ENCODE results near the gene TMEM50B.
"Not testable (repeated sequence)": the region's sequence is repeated elsewhere in the genome, so short reads cannot be mapped to it uniquely, and the experiment has no call there.

TMEM50B gene

GRCh38 chr21:33446620-33447019, 33.2 kb downstream of the TMEM50B start:
- H3K9me3 ChIP-seq (ENCODE audit: control insufficient read depth, insufficient read depth, low read depth, low read length); H3K27me3 ChIP-seq (ENCODE audit: control insufficient read depth, insufficient read depth, low read length); H3K9ac ChIP-seq (ENCODE audit: low read length); H3K27ac ChIP-seq (ENCODE audit: low read depth, low read length); H3K4me1 ChIP-seq (ENCODE audit: control insufficient read depth, insufficient read depth, low read length); H3K4me3 ChIP-seq (ENCODE audit: low read depth, low read length); H3K36me3 ChIP-seq (ENCODE audit: control insufficient read depth, insufficient read depth, low read length): not testable (repeated sequence)

DNA sequence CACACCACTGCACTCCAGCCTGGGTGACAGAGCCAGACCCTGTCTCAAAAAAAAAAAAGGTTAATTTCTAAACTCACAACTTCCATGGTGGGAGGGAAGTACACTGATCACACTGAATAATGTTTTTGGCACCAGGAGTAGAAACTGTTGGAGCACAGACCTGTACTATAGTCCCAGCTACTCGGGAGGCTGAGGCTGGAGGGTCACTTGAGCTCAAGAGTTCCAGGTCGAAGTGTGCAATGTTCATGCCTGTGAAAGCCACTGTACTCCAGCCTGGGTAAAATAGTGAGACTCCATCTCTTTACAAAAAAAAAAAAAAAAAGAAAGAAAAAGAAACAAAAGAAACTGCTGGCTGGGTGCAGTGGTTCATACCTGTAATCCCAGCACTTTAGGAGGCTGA, 35.3 kb downstream of the TMEM50B start:
- Histone ChIP-seq H3K4me3 (ENCODE audit: low read depth, low read length) (no peak overlapping the region), H3K36me3 (ENCODE audit: control insufficient read depth, insufficient read depth, low read length) (peaks cover 6% of the 10 kb centered on the region; the same call in 1 of the 2 replicates), H3K27me3 (ENCODE audit: control insufficient read depth, insufficient read depth, low read length) (no peaks in the 10 kb centered on the region), H3K4me1 (ENCODE audit: control insufficient read depth, insufficient read depth, low read length) (no peaks in the 10 kb centered on the region), H3K27ac (ENCODE audit: low read depth, low read length) (no peak overlapping the region), H3K9me3 (ENCODE audit: control insufficient read depth, insufficient read depth, low read depth, low read length) (no peaks in the 10 kb centered on the region), H3K9ac (ENCODE audit: low read length) (no peak overlapping the region)

GRCh38 chr21:33443194-33443593, 36.6 kb downstream of the TMEM50B start:
- peaks cover 12% of the 10 kb centered on the region for H3K36me3 ChIP-seq (ENCODE audit: control insufficient read depth, insufficient read depth, low read length)
- no peaks in the 10 kb centered on the region for H3K4me1 ChIP-seq (ENCODE audit: control insufficient read depth, insufficient read depth, low read length)
- H3K9me3 ChIP-seq (ENCODE audit: control insufficient read depth, insufficient read depth, low read depth, low read length): no peaks in the 10 kb centered on the region
- no peak overlapping the region for H3K4me3 ChIP-seq (ENCODE audit: low read depth, low read length)
- H3K27ac ChIP-seq (ENCODE audit: low read depth, low read length): no peak overlapping the region
- H3K27me3 ChIP-seq (ENCODE audit: control insufficient read depth, insufficient read depth, low read length): no peaks in the 10 kb centered on the region
- no peak overlapping the region for H3K9ac ChIP-seq (ENCODE audit: low read length)

- Histone ChIP-seq H3K27ac (ENCODE audit: low read depth, low read length) (no peak overlapping the region), H3K4me1 (ENCODE audit: control insufficient read depth, insufficient read depth, low read length) (no peaks in the 10 kb centered on the region), H3K9ac (ENCODE audit: low read length) (no peak overlapping the region), H3K36me3 (ENCODE audit: control insufficient read depth, insufficient read depth, low read length) (peaks cover 25% of the 10 kb centered on the region), H3K9me3 (ENCODE audit: control insufficient read depth, insufficient read depth, low read depth, low read length) (no peaks in the 10 kb centered on the region), H3K4me3 (ENCODE audit: low read depth, low read length) (no peak overlapping the region), H3K27me3 (ENCODE audit: control insufficient read depth, insufficient read depth, low read length) (no peaks in the 10 kb centered on the region)
These were observed 38.0 kb downstream of the TMEM50B start for GRCh38 chr21:33441489-33442477.

DNA sequence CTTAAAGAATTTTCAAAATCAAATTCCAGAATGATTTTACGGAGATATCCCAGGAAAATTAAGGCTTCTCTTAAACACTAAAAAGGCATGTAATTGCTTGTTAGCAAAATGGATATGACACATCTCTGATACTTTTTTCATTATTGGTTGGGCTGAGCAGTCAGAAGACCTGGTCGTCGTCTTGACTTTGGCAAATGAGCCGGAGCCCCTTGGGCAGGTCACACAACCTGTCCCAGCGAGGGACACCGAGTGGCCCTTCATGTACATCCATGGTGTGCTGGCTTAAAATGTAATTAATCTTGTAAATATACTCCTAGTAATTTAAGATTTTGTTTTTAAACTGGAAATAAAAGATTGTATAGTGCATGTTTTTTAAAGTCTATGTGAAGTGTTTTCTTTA, 42.6 kb downstream of the TMEM50B start:
- H3K27me3 ChIP-seq (ENCODE audit: control insufficient read depth, insufficient read depth, low read length): no peaks in the 10 kb centered on the region
- no peak overlapping the region for H3K9ac ChIP-seq (ENCODE audit: low read length)
- H3K27ac ChIP-seq (ENCODE audit: low read depth, low read length): no peak overlapping the region
- H3K9me3 ChIP-seq (ENCODE audit: control insufficient read depth, insufficient read depth, low read depth, low read length): no peaks in the 10 kb centered on the region
- no peak overlapping the region for H3K4me3 ChIP-seq (ENCODE audit: low read depth, low read length)
- peaks cover 54% of the 10 kb centered on the region for H3K36me3 ChIP-seq (ENCODE audit: control insufficient read depth, insufficient read depth, low read length)
- no peaks in the 10 kb centered on the region for H3K4me1 ChIP-seq (ENCODE audit: control insufficient read depth, insufficient read depth, low read length)

DNA sequence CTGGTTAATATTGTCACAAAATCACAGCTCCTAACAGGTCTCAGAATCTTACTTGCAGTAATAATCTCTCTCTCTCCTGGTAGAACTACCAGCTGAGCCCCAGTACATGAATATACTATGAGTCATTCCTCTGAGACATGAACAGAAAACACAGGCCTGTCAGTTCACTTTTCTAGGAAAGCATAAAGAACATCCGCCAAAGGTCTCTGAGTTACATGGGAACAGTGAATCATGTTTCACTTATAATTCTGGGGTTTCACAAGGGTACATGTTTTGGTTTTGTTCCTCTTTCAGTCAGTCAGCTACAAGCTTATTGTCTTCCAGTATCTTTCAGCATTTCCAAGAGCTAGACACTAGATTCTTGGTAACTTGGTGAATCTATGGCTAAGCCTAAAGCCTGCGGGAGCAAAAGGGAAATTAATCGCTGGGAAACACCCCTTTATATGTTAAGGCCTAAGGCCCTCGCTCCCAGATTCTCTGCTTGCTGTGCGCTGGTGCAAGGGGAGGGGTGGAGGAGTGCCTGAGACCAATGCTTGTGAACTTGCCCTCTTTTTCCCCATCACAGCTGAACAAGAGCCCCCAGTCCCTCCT, 44.9 kb downstream of the TMEM50B start:
- no peaks in the 10 kb centered on the region for H3K9me3 ChIP-seq (ENCODE audit: control insufficient read depth, insufficient read depth, low read depth, low read length)
- H3K27ac ChIP-seq (ENCODE audit: low read depth, low read length): no peak overlapping the region
- H3K4me3 ChIP-seq (ENCODE audit: low read depth, low read length): no peak overlapping the region
- no peaks in the 10 kb centered on the region for H3K27me3 ChIP-seq (ENCODE audit: control insufficient read depth, insufficient read depth, low read length)
- no peak overlapping the region for H3K9ac ChIP-seq (ENCODE audit: low read length)
- H3K4me1 ChIP-seq (ENCODE audit: control insufficient read depth, insufficient read depth, low read length): no peaks in the 10 kb centered on the region
- peaks cover 72% of the 10 kb centered on the region for H3K36me3 ChIP-seq (ENCODE audit: control insufficient read depth, insufficient read depth, low read length)

GRCh38 chr21:33433425-33434114, 46.2 kb downstream of the TMEM50B start:
- H3K27me3 ChIP-seq (ENCODE audit: control insufficient read depth, insufficient read depth, low read length): no peaks in the 10 kb centered on the region
- no peaks in the 10 kb centered on the region for H3K4me1 ChIP-seq (ENCODE audit: control insufficient read depth, insufficient read depth, low read length)
- peaks cover 81% of the 10 kb centered on the region for H3K36me3 ChIP-seq (ENCODE audit: control insufficient read depth, insufficient read depth, low read length)
- H3K9me3 ChIP-seq (ENCODE audit: control insufficient read depth, insufficient read depth, low read depth, low read length): no peaks in the 10 kb centered on the region
- H3K4me3 ChIP-seq (ENCODE audit: low read depth, low read length): no peak overlapping the region
- no peak overlapping the region for H3K27ac ChIP-seq (ENCODE audit: low read depth, low read length)
- no peak overlapping the region for H3K9ac ChIP-seq (ENCODE audit: low read length)

DNA sequence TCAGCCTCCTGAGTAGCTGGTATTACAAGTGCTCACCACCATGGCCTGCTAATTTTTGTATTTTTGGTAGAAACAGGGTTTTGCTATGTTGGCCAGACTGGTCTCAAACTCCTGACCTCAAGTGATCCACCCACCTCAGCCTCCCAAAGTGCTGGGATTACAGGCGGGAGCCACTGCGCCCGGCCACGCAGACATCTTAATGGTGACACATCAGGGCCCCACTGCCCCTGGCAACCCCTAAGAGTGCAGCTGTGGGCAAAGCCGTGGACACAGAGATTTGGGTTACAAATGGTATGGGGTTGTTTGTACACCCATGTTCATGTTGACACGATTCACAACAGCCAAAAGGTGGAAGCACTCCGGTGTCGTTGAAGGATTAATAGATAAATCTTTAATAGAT, 46.8 kb downstream of the TMEM50B start:
- Histone ChIP-seq H3K9me3 (ENCODE audit: control insufficient read depth, insufficient read depth, low read depth, low read length) (no peaks in the 10 kb centered on the region), H3K36me3 (ENCODE audit: control insufficient read depth, insufficient read depth, low read length) (peaks cover 82% of the 10 kb centered on the region), H3K27me3 (ENCODE audit: control insufficient read depth, insufficient read depth, low read length) (no peaks in the 10 kb centered on the region), H3K27ac (ENCODE audit: low read depth, low read length) (no peak overlapping the region), H3K4me1 (ENCODE audit: control insufficient read depth, insufficient read depth, low read length) (no peaks in the 10 kb centered on the region), H3K9ac (ENCODE audit: low read length) (no peak overlapping the region), H3K4me3 (ENCODE audit: low read depth, low read length) (no peak overlapping the region)

DNA sequence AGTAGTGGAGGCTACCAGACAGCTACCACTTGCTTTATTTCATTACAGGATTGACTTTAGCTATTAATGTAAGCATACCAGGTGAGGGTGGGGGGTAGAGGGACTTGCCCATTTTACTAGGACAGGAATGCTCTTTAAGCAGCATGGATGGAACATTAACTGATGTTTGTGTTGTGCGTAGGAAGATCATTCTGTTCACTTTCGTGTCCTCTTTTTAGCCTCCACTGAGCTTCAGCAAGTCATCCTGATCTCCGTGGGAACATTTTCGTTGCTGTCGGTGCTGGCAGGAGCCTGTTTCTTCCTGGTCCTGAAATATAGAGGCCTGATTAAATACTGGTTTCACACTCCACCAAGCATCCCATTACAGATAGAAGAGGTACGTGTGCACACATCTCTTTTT, 47.3 kb downstream of the TMEM50B start:
- Histone ChIP-seq H3K4me3 (ENCODE audit: low read depth, low read length) (no peak overlapping the region), H3K27ac (ENCODE audit: low read depth, low read length) (no peak overlapping the region), H3K27me3 (ENCODE audit: control insufficient read depth, insufficient read depth, low read length) (no peaks in the 10 kb centered on the region), H3K9me3 (ENCODE audit: control insufficient read depth, insufficient read depth, low read depth, low read length) (no peaks in the 10 kb centered on the region), H3K36me3 (ENCODE audit: control insufficient read depth, insufficient read depth, low read length) (peaks cover 79% of the 10 kb centered on the region), H3K9ac (ENCODE audit: low read length) (no peak overlapping the region), H3K4me1 (ENCODE audit: control insufficient read depth, insufficient read depth, low read length) (no peaks in the 10 kb centered on the region)

DNA sequence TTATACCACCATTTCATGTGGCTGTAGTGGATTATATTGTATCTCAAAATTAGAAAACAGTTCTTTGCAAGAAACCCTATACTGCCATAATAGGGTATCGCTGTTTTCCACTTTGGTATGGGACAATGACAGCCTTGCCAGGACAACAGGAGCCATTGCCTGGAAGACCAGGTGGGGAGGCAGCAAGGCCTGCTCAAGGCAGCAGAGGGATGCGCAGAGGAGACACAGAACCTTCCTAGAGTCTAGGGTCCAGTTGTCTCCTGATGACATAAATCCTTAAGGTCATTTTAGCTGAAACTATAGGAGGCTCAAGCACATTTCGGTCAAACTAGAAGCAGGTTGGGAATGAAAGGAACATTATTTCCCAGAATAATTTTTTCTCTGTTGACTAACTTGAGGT, 48.9 kb downstream of the TMEM50B start:
- Histone ChIP-seq H3K9me3 (ENCODE audit: control insufficient read depth, insufficient read depth, low read depth, low read length) (no peaks in the 10 kb centered on the region), H3K4me1 (ENCODE audit: control insufficient read depth, insufficient read depth, low read length) (no peaks in the 10 kb centered on the region), H3K4me3 (ENCODE audit: low read depth, low read length) (no peak overlapping the region), H3K27ac (ENCODE audit: low read depth, low read length) (no peak overlapping the region), H3K9ac (ENCODE audit: low read length) (no peak overlapping the region), H3K27me3 (ENCODE audit: control insufficient read depth, insufficient read depth, low read length) (no peaks in the 10 kb centered on the region), H3K36me3 (ENCODE audit: control insufficient read depth, insufficient read depth, low read length) (peaks cover 78% of the 10 kb centered on the region)

- H3K4me3 ChIP-seq (ENCODE audit: low read depth, low read length): no peak overlapping the region
- no peaks in the 10 kb centered on the region for H3K4me1 ChIP-seq (ENCODE audit: control insufficient read depth, insufficient read depth, low read length)
- no peak overlapping the region for H3K27ac ChIP-seq (ENCODE audit: low read depth, low read length)
- H3K9me3 ChIP-seq (ENCODE audit: control insufficient read depth, insufficient read depth, low read depth, low read length): no peaks in the 10 kb centered on the region
- H3K9ac ChIP-seq (ENCODE audit: low read length): no peak overlapping the region
- H3K27me3 ChIP-seq (ENCODE audit: control insufficient read depth, insufficient read depth, low read length): no peaks in the 10 kb centered on the region
- H3K36me3 ChIP-seq (ENCODE audit: control insufficient read depth, insufficient read depth, low read length): peaks cover 80% of the 10 kb centered on the region
These were observed 51.1 kb downstream of the TMEM50B start for GRCh38 chr21:33428669-33429068.

Measured in HUES6 (cell line).